GM21526 (cell line): ENCODE measurements around the gene GIMAP5.

Source experiments
- ATAC-seq: cut with Tn5 transposase; IDR thresholded peaks from one replicate; pipeline ENCODE4 v1.9.1; 2021; ENCODE audit warnings: moderate library complexity; ENCODE audit not compliant: unreplicated experiment, low FRiP score

GIMAP5 gene

GRCh38 chr7:150737265-150738055 is at the start of gene GIMAP5:
Gene GIMAP5, plus strand, starts transcription at chr7:150737418. Its CDS starts 3,467 bp downstream, at chr7:150740885.
- ATAC-seq = peak; percentile 68

- ATAC-seq = no peak
These were observed 48.6 kb upstream of the GIMAP5 start for GRCh38 chr7:150688630-150689029.

- ATAC-seq = no peak
These were observed 41.6 kb upstream of the GIMAP5 start for GRCh38 chr7:150695654-150696053.

GRCh38 chr7:150703209-150703608 is 34.0 kb upstream of the GIMAP5 start:
- no peak for ATAC-seq

- ATAC-seq = no peak
These were observed 21.9 kb upstream of the GIMAP5 start for GRCh38 chr7:150715293-150715692.

GRCh38 chr7:150715738-150716137 is 21.5 kb upstream of the GIMAP5 start:
- no peak for ATAC-seq

- ATAC-seq = no peak
These were observed 20.9 kb upstream of the GIMAP5 start, which contains the start of gene GIMAP1 for GRCh38 chr7:150716368-150716767. Gene GIMAP1, plus strand, starts transcription at chr7:150716613. Its CDS starts 2,435 bp downstream, at chr7:150719048.

GRCh38 chr7:150716939-150717338 is 20.3 kb upstream of the GIMAP5 start:
- no peak for ATAC-seq

- ATAC-seq = no peak
These were observed 19.3 kb upstream of the GIMAP5 start for GRCh38 chr7:150717814-150718420.

- no peak for ATAC-seq
These were observed 17.8 kb upstream of the GIMAP5 start for GRCh38 chr7:150719436-150719835.

GRCh38 chr7:150719960-150720891 is 17.0 kb upstream of the GIMAP5 start:
- ATAC-seq = no peak

- no peak for ATAC-seq
These were observed 15.2 kb upstream of the GIMAP5 start for GRCh38 chr7:150721970-150722373.

GRCh38 chr7:150722431-150722931 is 14.7 kb upstream of the GIMAP5 start:
- no peak for ATAC-seq

- ATAC-seq = no peak
These were observed 13.8 kb upstream of the GIMAP5 start for GRCh38 chr7:150723467-150723866.

GRCh38 chr7:150727381-150727780 is 9.8 kb upstream of the GIMAP5 start:
- ATAC-seq = no peak

- ATAC-seq = no peak
These were observed 9.2 kb upstream of the GIMAP5 start for GRCh38 chr7:150728011-150728410.

GRCh38 chr7:150728609-150729008 is 8.6 kb upstream of the GIMAP5 start:
- no peak for ATAC-seq

GRCh38 chr7:150731916-150732315 is 5.3 kb upstream of the GIMAP5 start:
- no peak for ATAC-seq

GRCh38 chr7:150732786-150733481 is 4.3 kb upstream of the GIMAP5 start:
- no peak for ATAC-seq

- ATAC-seq = no peak
These were observed 3.6 kb upstream of the GIMAP5 start for GRCh38 chr7:150733482-150734095.
